Ovary (tissue), 9 donors: ENCODE results near the gene MSI2. TPM values are rescaled to one million over a fixed set of nuclear protein-coding genes. Genes with fewer than 3 reads are reported as not detected.

ENCODE experiments used
- DNase-seq, 5 donors: peaks; one replicate each; pipeline ENCODE4 v3.0.0-alpha.2; 2019 to 2020
- H3K27ac ChIP-seq, 2 donors: fragments of 200-600 bp; one replicate each; pipeline versions ENCODE4 v1.5.1 to v1.8.0; 2019 to 2022
- H3K27me3 ChIP-seq: fragments of 200-600 bp; one replicate; pipeline ENCODE4 v1.8.0; 2022
- H3K36me3 ChIP-seq: fragments of 200-600 bp; sonication (generic); one replicate; pipeline ENCODE4 v1.5.1; 2019
- H3K4me1 ChIP-seq: one replicate; pipeline ENCODE4 v1.8.1; 2013; ENCODE audit warnings: mild to moderate bottlenecking, moderate library complexity; ENCODE audit not compliant: insufficient read depth
- H3K4me3 ChIP-seq: fragments of 200-600 bp; sonication (generic); one replicate; pipeline ENCODE4 v1.5.1; 2017
- H3K9me3 ChIP-seq, 2 donors: fragments of 200-600 bp in 1 of 2; sonication (generic) in 1 of 2; one replicate each; pipeline versions ENCODE4 v1.5.1 to v1.8.1; 2013 to 2019; ENCODE audit warnings: mild to moderate bottlenecking in 1 of 2, moderate library complexity in 1 of 2
- EP300 ChIP-seq: sonication (generic); formaldehyde crosslinking; IDR thresholded peaks from one replicate; pipeline ENCODE4 v1.6.1; 2017; ENCODE audit warnings: antibody characterized with exemption
- POLR2A ChIP-seq: fragments of 450-650 bp; IDR thresholded peaks from one replicate; pipeline ENCODE4 v1.6.1; 2017; ENCODE audit warnings: antibody characterized with exemption, mild to moderate bottlenecking, moderate library complexity
- WGBS, 3 donors: extraction: QIAGEN DNeasy Blood & Tissue Kit in 1 of 3; methylation state at CpG; one replicate each; pipeline versions ENCODE4 v1.1.5 to v1.1.7; 2013 to 2017; 5-methylcytosine and 5-hydroxymethylcytosine counted together
- intact Hi-C, 4 donors: fragments of 100-400 bp; cut with DNase I; formaldehyde crosslinking; loops; one replicate each; pipeline versions ENCODE4 v1.11.0 to v1.15.1; 2022 to 2023
- polyA plus RNA-seq, 2 donors: library from polyadenylated mRNA; stranded (reverse); fragments of 200-250 nt in 1 of 2; fragments of 350-450 nt in 1 of 2; fragmentation: Illumina TruSeq in 1 of 2; extraction: RNeasy Lipid Tissue Mini Kit (QIAGEN cat#74804) in 1 of 2; gene quantifications; one replicate each; pipeline ENCODE4 v1.2.3, GENCODE V29; 2013 to 2014
- total RNA-seq, 7 donors: library from RNA; depleted of rRNA in 2 of 7; stranded (reverse); fragments of >200 nt in 2 of 7; fragmentation: NEBNext Ultra II Directional in 3 of 7; extraction: Animal tissue kit (Norgen Biotek cat#: 25700) in 3 of 7; gene quantifications; one replicate each; pipeline versions ENCODE4 v1.1.0 to v1.2.4, GENCODE V29; 2016 to 2023
- TF ChIP-seq, protein P1 (sequence below), 3 donors: fragments of 450-650 bp in 2 of 3; fragments of 200-600 bp in 1 of 3; IDR thresholded peaks; one replicate each; pipeline versions ENCODE4 v1.5.1 to v1.8.0; 2016 to 2022; ENCODE audit warnings: antibody characterized with exemption in 3 of 3, mild to moderate bottlenecking in 1 of 3
- donor health status: DM: no; HTN: no; CAD: no; lungs with moderate emphysema.
- donor health status: DM: no; HTN: no; CAD: no.
- donor health status: Bipolar disorder and iron deficiency.
- donor health status: DM: yes; HTN: yes; CAD: no.
- donor health status: DM: no; HTN: no; CAD: no.
- donor health status: DM: yes; HTN: yes; CAD: no.

MSI2 gene
- total and polyA plus RNA-seq, 9 donors, result 43.1 to 199 (median 120) TPM

DNA sequence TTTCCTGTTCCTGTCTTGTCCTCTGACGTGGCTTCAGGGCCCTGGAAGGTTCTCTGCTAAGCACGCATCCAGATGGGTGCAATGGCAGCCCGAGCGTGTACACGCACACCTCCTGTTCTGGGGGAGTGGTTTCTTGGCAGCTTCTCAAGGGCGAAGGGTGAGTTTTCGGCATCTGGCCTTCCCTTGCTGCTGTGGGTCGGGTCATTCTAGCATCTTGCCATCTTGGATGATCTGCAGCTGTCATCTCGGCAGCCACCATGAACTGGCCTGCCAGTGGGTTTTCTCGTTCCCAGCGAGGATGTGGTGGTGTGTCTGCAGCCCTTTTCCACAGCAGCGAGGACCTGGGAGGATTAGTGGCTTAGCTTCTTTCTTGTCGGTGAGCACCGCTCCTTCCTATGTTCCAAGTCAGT lies 10.6 kb downstream of the MSI2 start:
- DNase-seq, result no peak
- Histone ChIP-seq H3K27ac (no peak overlapping the region), H3K4me3 (no peak overlapping the region), H3K36me3 (no peaks in the 10 kb centered on the region), H3K27me3 (no peaks in the 10 kb centered on the region), H3K9me3 (no peaks in the 10 kb centered on the region), H3K4me1 (peaks cover 19% of the 10 kb centered on the region)
- TF ChIP-seq EP300 (no peak), POLR2A (no peak)
- TF ChIP-seq, protein P1, sequence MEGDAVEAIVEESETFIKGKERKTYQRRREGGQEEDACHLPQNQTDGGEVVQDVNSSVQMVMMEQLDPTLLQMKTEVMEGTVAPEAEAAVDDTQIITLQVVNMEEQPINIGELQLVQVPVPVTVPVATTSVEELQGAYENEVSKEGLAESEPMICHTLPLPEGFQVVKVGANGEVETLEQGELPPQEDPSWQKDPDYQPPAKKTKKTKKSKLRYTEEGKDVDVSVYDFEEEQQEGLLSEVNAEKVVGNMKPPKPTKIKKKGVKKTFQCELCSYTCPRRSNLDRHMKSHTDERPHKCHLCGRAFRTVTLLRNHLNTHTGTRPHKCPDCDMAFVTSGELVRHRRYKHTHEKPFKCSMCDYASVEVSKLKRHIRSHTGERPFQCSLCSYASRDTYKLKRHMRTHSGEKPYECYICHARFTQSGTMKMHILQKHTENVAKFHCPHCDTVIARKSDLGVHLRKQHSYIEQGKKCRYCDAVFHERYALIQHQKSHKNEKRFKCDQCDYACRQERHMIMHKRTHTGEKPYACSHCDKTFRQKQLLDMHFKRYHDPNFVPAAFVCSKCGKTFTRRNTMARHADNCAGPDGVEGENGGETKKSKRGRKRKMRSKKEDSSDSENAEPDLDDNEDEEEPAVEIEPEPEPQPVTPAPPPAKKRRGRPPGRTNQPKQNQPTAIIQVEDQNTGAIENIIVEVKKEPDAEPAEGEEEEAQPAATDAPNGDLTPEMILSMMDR (IDR thresholded peaks at IDR 0.05), result no peak
- WGBS, 3 donors, result 51 to 73% (median 55%) methylated on average over 12 to 14 of the region's 14 CpGs
- intact Hi-C loops, result no loop called here

- Histone ChIP-seq H3K4me3 (no peak overlapping the region), H3K9me3 (no peaks in the 10 kb centered on the region), H3K36me3 (no peaks in the 10 kb centered on the region), H3K4me1 (peaks cover 17% of the 10 kb centered on the region), H3K27me3 (no peaks in the 10 kb centered on the region), H3K27ac (no peak overlapping the region)
- WGBS, 3 donors, result 88 to 93% (median 93%) methylated on average over 8 of the region's 8 CpGs
- TF ChIP-seq EP300, result no peak
- TF ChIP-seq, protein P1 (IDR thresholded peaks at IDR 0.05), result no peak
- DNase-seq, result no peak
- intact Hi-C loops, result no loop called here
These were observed 11.9 kb downstream of the MSI2 start for GRCh38 chr17:57268181-57268580.

DNA sequence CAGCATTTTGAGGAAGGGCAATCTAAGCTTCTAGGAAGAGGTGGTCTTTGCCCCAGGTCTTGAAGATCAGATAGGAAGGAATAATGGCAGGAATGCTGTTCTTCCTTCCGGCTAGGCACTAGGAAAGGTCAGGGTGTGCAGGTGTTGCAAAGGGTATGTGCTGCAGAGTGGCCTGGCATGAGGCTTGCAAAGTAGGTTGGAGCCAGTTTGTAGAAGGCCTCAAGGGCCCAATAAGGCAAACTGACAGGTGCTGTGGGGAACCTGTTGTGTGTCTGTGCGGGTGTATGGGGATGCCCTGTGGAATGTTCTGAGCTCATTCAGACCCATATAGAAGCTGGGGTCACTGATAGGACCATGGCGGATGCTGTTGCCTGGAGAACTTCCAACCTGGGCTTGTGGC lies 12.7 kb downstream of the MSI2 start:
- no peak for DNase-seq
- Histone ChIP-seq H3K27ac (no peak overlapping the region), H3K36me3 (no peaks in the 10 kb centered on the region), H3K4me1 (peaks cover 19% of the 10 kb centered on the region), H3K9me3 (no peaks in the 10 kb centered on the region), H3K4me3 (no peak overlapping the region), H3K27me3 (no peaks in the 10 kb centered on the region)
- no peak for TF ChIP-seq POLR2A
- TF ChIP-seq, protein P1 (IDR thresholded peaks at IDR 0.05), result no peak
- no peak for TF ChIP-seq EP300
- intact Hi-C loops, result no loop called here
- WGBS, 3 donors, result 88 to 90% (median 89%) methylated on average over 3 of the region's 3 CpGs

DNA sequence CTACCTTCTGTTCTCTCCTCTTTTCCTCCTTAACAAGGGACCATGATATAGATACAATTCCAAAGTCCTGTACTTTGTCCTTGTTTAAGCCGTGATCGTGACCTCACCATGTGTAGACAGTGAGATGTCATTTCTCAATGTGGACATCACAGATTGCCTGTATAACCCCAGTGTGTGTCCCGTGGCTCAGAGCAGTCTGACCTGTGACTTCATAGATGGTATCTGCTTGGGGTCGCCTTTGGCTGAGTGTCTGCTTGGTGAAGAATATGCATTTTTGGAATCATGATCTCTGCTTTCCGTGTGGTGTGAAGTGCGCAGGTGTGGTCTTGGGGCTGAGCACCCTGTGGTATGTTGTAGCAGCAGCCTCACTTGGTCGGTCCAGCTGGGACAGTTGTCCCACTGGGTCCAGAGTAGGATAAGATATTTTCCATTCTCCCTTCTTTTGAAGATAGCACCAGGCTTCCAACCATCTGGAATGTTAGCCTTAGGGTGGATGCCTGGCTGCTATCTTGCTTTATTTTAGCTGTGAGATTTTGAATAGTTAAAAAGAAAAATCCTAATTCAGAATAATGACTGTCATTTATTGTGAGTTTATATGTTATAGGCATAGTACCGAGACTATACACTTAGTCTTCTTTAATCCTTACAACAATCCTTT lies 13.4 kb downstream of the MSI2 start:
- Histone ChIP-seq H3K36me3 (no peaks in the 10 kb centered on the region), H3K9me3 (no peaks in the 10 kb centered on the region), H3K27ac (no peak overlapping the region), H3K27me3 (no peaks in the 10 kb centered on the region), H3K4me3 (no peak overlapping the region), H3K4me1 (peaks cover 19% of the 10 kb centered on the region)
- no peak for TF ChIP-seq EP300
- TF ChIP-seq, protein P1 (IDR thresholded peaks at IDR 0.05), result no peak
- no peak for TF ChIP-seq POLR2A
- WGBS, 3 donors, result 83 to 91% (median 85%) methylated on average over 8 of the region's 8 CpGs
- no peak for DNase-seq
- intact Hi-C loops, result no loop called here
